Stimulated activated CD4-positive, alpha-beta T cell treated with anti-CD3 and anti-CD28 coated beads, Interleukin-1b, Interleukin-23, amount 100 ng/mL, for 48 hours (primary cell): ENCODE results near the gene CHPT1.

Source experiments
- DNase-seq: peaks from one replicate; pipeline ENCODE4 v3.0.0-alpha.2; 2020

Gene CHPT1

GRCh38 chr12:101768781-101769180 lies 71.3 kb downstream of the CHPT1 start:
- no peak for DNase-seq

- no peak for DNase-seq
Measured at GRCh38 chr12:101769865-101770264, 72.4 kb downstream of the CHPT1 start.

- no peak for DNase-seq
Measured at GRCh38 chr12:101772012-101772775, 74.8 kb downstream of the CHPT1 start.

- DNase-seq, result peak; percentile 55
Measured at GRCh38 chr12:101773650-101774162, 76.3 kb downstream of the CHPT1 start.

- DNase-seq, result no peak
Measured at GRCh38 chr12:101775816-101776215, 78.4 kb downstream of the CHPT1 start.

- no peak for DNase-seq
Measured at GRCh38 chr12:101777485-101777884, 80.0 kb downstream of the CHPT1 start.

GRCh38 chr12:101777978-101778377 lies 80.5 kb downstream of the CHPT1 start:
- DNase-seq, result no peak
